8988T (cell line): ENCODE data around the gene RBM14.
"Not testable (repeated sequence)": the region's sequence is repeated elsewhere in the genome, so short reads cannot be mapped to it uniquely, and the experiment has no call there.

Experiments
- DNase-seq: peaks from one replicate; pipeline ENCODE4 v3.0.0; 2011

Gene RBM14

GRCh38 chr11:66598993-66599392 lies 17.4 kb upstream of the RBM14 start:
- DNase-seq, result no peak

GRCh38 chr11:66600219-66600618 lies 16.2 kb upstream of the RBM14 start:
- DNase-seq, result no peak

- no peak for DNase-seq
Measured at GRCh38 chr11:66600631-66601233, 15.7 kb upstream of the RBM14 start.

GRCh38 chr11:66603072-66603471 lies 13.4 kb upstream of the RBM14 start:
- DNase-seq, result no peak

- no peak for DNase-seq
Measured at GRCh38 chr11:66604155-66604554, 12.3 kb upstream of the RBM14 start.

GRCh38 chr11:66606608-66607007 lies 9.8 kb upstream of the RBM14 start:
- DNase-seq, result not testable (repeated sequence)

GRCh38 chr11:66607126-66607834 lies 9.2 kb upstream of the RBM14 start:
- no peak for DNase-seq

- DNase-seq, result no peak
Measured at GRCh38 chr11:66609721-66610617, 6.5 kb upstream of the RBM14 start.

GRCh38 chr11:66612458-66612857 lies 4.0 kb upstream of the RBM14 start:
- DNase-seq, result no peak

GRCh38 chr11:66614073-66614472 lies 2.4 kb upstream of the RBM14 start:
- no peak for DNase-seq

- no peak for DNase-seq
Measured at GRCh38 chr11:66617155-66617834, 865 bp downstream of the RBM14 start.

GRCh38 chr11:66619080-66619554 lies 2.7 kb downstream of the RBM14 start:
- DNase-seq, result no peak

- no peak for DNase-seq
Measured at GRCh38 chr11:66624450-66624849, 8.0 kb downstream of the RBM14 start.

GRCh38 chr11:66625041-66625751 lies 8.8 kb downstream of the RBM14 start:
- DNase-seq, result no peak

GRCh38 chr11:66625752-66626149 lies 9.3 kb downstream of the RBM14 start:
- DNase-seq, result no peak

GRCh38 chr11:66626382-66626781 lies 10.0 kb downstream of the RBM14 start:
- DNase-seq, result no peak

GRCh38 chr11:66626926-66627325 lies 10.5 kb downstream of the RBM14 start:
- no peak for DNase-seq

- DNase-seq, result no peak
Measured at GRCh38 chr11:66628061-66628603, 11.7 kb downstream of the RBM14 start.

- DNase-seq, result no peak
Measured at GRCh38 chr11:66629356-66629755, 12.9 kb downstream of the RBM14 start.

- DNase-seq, result no peak
Measured at GRCh38 chr11:66631883-66632282, 15.5 kb downstream of the RBM14 start.

- no peak for DNase-seq
Measured at GRCh38 chr11:66632952-66633351, 16.5 kb downstream of the RBM14 start.

- no peak for DNase-seq
Measured at GRCh38 chr11:66636411-66636810, 20.0 kb downstream of the RBM14 start.
